HepG2 (cell line): ENCODE results near the gene STARD13. TPM values are rescaled to one million over a fixed set of nuclear protein-coding genes. Genes with fewer than 3 reads are reported as not detected.

Source experiments
- SMC3 ChIP-seq: IDR thresholded peaks from 2 replicates; pipeline ENCODE4 v1.6.1; 2011; ENCODE audit warnings: low read length, improper control_type of control experiment
- ZNF326 ChIP-seq: sonication (generic); formaldehyde crosslinking; IDR thresholded peaks from 2 replicates; pipeline ENCODE4 v1.4.0; 2020; ENCODE audit warnings: missing genetic modification reagents, borderline replicate concordance
- ZNF775 ChIP-seq: sonication (generic); formaldehyde crosslinking; IDR thresholded peaks from 2 replicates; pipeline ENCODE4 v1.4.0; 2020; ENCODE audit warnings: missing genetic modification reagents, mild to moderate bottlenecking, moderate library complexity, borderline replicate concordance
- polyA plus RNA-seq, 8 experiments: library from polyadenylated mRNA; depleted of rRNA in 3 of 8; stranded (reverse) in 7 of 8; unstranded in 1 of 8; fragments of >200 nt; fragmentation: Illumina TruSeq in 4 of 8; extraction: Trizol in 4 of 8; gene quantifications; 2 replicates each; pipeline versions ENCODE4 v1.2.1 to v1.2.3, GENCODE V29; 2011 to 2016; ENCODE audit warnings: low read depth in 4 of 8, missing spikeins in 1 of 8, mixed read lengths in 1 of 8; ENCODE audit not compliant: insufficient read depth in 1 of 8
- total RNA-seq, 5 experiments: library from RNA; depleted of rRNA; stranded (reverse); fragments of >200 nt; fragmentation: Illumina TruSeq; extraction: Trizol; gene quantifications; 2 replicates each; pipeline ENCODE4 v1.2.3, GENCODE V29; 2016; ENCODE audit warnings: low read depth in 1 of 5
- TF ChIP-seq, protein P1 (sequence below): sonication (generic); formaldehyde crosslinking; IDR thresholded peaks from 2 replicates; pipeline ENCODE4 v1.4.0; 2020; ENCODE audit warnings: low read depth, missing genetic modification reagents
- TF ChIP-seq, protein P2 (sequence below): sonication (generic); formaldehyde crosslinking; IDR thresholded peaks from one replicate; pipeline ENCODE4 v1.5.1; 2020; ENCODE audit warnings: mild to moderate bottlenecking, missing genetic modification reagents; ENCODE audit errors: not compliant biosample characterization
- TF ChIP-seq, protein P3 (sequence below): sonication (generic); formaldehyde crosslinking; IDR thresholded peaks from 2 replicates; pipeline ENCODE4 v1.5.0; 2020; ENCODE audit warnings: mild to moderate bottlenecking, missing genetic modification reagents

The STARD13 gene
- total and polyA plus RNA-seq, 2 of the 13 experiments (the other 11 are each of a cell fraction or from before 2014, with no cell fraction given), result 12.8 to 14.3 TPM

DNA sequence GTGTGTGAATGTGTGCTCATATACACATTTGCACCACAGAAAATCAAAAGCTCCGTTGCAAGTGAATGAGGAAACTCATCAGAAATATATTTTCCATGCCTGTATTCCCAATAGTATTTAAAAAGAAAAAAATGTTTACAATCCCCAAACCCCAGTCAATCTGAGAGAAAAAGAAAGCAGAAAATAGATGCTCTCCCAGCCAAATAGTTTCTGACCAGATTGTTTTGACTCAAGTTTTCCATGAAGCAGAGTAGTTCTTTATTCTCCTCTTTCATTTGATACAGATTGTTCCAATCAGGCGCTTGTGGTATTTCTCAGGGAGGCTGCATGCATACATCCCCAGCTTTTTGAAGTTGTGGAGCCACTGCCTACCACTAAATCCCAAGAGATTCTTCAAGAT is 110.6 kb downstream of the STARD13 start (continued):
- TF ChIP-seq, protein P1, sequence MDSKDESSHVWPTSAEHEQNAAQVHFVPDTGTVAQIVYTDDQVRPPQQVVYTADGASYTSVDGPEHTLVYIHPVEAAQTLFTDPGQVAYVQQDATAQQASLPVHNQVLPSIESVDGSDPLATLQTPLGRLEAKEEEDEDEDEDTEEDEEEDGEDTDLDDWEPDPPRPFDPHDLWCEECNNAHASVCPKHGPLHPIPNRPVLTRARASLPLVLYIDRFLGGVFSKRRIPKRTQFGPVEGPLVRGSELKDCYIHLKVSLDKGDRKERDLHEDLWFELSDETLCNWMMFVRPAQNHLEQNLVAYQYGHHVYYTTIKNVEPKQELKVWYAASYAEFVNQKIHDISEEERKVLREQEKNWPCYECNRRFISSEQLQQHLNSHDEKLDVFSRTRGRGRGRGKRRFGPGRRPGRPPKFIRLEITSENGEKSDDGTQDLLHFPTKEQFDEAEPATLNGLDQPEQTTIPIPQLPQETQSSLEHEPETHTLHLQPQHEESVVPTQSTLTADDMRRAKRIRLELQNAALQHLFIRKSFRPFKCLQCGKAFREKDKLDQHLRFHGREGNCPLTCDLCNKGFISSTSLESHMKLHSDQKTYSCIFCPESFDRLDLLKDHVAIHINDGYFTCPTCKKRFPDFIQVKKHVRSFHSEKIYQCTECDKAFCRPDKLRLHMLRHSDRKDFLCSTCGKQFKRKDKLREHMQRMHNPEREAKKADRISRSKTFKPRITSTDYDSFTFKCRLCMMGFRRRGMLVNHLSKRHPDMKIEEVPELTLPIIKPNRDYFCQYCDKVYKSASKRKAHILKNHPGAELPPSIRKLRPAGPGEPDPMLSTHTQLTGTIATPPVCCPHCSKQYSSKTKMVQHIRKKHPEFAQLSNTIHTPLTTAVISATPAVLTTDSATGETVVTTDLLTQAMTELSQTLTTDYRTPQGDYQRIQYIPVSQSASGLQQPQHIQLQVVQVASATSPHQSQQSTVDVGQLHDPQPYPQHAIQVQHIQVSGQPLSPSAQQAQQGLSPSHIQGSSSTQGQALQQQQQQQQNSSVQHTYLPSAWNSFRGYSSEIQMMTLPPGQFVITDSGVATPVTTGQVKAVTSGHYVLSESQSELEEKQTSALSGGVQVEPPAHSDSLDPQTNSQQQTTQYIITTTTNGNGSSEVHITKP (CRISPR knock-in tag), result no peak
- TF ChIP-seq, protein P2, sequence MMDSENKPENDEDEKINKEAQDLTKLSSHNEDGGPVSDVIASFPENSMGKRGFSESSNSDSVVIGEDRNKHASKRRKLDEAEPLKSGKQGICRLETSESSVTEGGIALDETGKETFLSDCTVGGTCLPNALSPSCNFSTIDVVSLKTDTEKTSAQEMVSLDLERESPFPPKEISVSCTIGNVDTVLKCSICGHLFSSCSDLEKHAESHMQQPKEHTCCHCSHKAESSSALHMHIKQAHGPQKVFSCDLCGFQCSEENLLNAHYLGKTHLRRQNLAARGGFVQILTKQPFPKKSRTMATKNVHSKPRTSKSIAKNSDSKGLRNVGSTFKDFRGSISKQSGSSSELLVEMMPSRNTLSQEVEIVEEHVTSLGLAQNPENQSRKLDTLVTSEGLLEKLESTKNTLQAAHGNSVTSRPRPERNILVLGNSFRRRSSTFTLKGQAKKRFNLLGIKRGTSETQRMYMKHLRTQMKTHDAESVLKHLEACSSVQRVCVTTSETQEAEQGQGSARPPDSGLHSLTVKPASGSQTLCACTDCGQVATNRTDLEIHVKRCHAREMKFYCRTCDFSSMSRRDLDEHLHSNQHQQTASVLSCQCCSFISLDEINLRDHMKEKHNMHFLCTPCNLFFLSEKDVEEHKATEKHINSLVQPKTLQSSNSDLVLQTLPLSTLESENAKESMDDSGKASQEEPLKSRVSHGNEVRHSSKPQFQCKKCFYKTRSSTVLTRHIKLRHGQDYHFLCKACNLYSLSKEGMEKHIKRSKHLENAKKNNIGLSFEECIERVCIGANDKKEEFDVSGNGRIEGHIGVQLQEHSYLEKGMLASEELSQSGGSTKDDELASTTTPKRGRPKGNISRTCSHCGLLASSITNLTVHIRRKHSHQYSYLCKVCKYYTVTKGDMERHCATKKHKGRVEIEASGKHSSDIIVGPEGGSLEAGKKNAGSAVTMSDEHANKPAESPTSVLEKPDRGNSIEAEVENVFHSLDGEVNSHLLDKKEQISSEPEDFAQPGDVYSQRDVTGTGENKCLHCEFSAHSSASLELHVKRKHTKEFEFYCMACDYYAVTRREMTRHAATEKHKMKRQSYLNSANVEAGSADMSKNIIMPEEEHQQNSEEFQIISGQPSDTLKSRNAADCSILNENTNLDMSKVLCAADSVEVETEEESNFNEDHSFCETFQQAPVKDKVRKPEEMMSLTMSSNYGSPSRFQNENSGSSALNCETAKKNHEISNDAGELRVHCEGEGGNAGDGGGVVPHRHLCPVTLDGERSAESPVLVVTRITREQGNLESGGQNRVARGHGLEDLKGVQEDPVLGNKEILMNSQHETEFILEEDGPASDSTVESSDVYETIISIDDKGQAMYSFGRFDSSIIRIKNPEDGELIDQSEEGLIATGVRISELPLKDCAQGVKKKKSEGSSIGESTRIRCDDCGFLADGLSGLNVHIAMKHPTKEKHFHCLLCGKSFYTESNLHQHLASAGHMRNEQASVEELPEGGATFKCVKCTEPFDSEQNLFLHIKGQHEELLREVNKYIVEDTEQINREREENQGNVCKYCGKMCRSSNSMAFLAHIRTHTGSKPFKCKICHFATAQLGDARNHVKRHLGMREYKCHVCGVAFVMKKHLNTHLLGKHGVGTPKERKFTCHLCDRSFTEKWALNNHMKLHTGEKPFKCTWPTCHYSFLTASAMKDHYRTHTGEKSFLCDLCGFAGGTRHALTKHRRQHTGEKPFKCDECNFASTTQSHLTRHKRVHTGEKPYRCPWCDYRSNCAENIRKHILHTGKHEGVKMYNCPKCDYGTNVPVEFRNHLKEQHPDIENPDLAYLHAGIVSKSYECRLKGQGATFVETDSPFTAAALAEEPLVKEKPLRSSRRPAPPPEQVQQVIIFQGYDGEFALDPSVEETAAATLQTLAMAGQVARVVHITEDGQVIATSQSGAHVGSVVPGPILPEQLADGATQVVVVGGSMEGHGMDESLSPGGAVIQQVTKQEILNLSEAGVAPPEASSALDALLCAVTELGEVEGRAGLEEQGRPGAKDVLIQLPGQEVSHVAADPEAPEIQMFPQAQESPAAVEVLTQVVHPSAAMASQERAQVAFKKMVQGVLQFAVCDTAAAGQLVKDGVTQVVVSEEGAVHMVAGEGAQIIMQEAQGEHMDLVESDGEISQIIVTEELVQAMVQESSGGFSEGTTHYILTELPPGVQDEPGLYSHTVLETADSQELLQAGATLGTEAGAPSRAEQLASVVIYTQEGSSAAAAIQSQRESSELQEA (CRISPR knock-in tag), result no peak
- TF ChIP-seq SMC3 (no peak), ZNF326 (CRISPR knock-in tag) (no peak), ZNF775 (CRISPR knock-in tag) (no peak)
- TF ChIP-seq, protein P3, sequence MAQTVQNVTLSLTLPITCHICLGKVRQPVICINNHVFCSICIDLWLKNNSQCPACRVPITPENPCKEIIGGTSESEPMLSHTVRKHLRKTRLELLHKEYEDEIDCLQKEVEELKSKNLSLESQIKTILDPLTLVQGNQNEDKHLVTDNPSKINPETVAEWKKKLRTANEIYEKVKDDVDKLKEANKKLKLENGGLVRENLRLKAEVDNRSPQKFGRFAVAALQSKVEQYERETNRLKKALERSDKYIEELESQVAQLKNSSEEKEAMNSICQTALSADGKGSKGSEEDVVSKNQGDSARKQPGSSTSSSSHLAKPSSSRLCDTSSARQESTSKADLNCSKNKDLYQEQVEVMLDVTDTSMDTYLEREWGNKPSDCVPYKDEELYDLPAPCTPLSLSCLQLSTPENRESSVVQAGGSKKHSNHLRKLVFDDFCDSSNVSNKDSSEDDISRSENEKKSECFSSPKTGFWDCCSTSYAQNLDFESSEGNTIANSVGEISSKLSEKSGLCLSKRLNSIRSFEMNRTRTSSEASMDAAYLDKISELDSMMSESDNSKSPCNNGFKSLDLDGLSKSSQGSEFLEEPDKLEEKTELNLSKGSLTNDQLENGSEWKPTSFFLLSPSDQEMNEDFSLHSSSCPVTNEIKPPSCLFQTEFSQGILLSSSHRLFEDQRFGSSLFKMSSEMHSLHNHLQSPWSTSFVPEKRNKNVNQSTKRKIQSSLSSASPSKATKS (CRISPR knock-in tag), result no peak
